Measurements from ENCODE around the gene TDRD6.

TDRD6 gene

GRCh38 chr6:46748940-46749503, 61.3 kb downstream of the TDRD6 start:
- DNase-seq: no peak

- no peak for DNase-seq
These were observed 62.0 kb downstream of the TDRD6 start for GRCh38 chr6:46749731-46750130.

GRCh38 chr6:46751658-46752057, 64.0 kb downstream of the TDRD6 start:
- no peak for DNase-seq
